HUES64 (cell line): ENCODE measurements around the gene LRP2BP.
"Not testable (repeated sequence)": the region's sequence is repeated elsewhere in the genome, so short reads cannot be mapped to it uniquely, and the experiment has no call there.

Experiments
- H3K27ac ChIP-seq: 2 replicates; pipeline ENCODE4 v1.7.0; 2013; ENCODE audit warnings: low read depth, low read length, inconsistent platforms
- H3K27me3 ChIP-seq: 2 replicates; pipeline ENCODE4 v1.6.1; 2013; ENCODE audit warnings: mild to moderate bottlenecking, low read length; ENCODE audit not compliant: insufficient read depth
- H3K36me3 ChIP-seq: 2 replicates; pipeline ENCODE4 v1.6.1; 2013; ENCODE audit warnings: mild to moderate bottlenecking, low read length; ENCODE audit not compliant: insufficient read depth
- H3K4me1 ChIP-seq: 2 replicates; pipeline ENCODE4 v1.6.1; 2013; ENCODE audit warnings: mild to moderate bottlenecking, low read length, moderate library complexity; ENCODE audit not compliant: insufficient read depth
- H3K4me3 ChIP-seq: 2 replicates; pipeline ENCODE4 v1.5.1; 2013; ENCODE audit warnings: mild to moderate bottlenecking, low read length, moderate library complexity
- H3K9ac ChIP-seq: 2 replicates; pipeline ENCODE4 v1.6.1; 2013; ENCODE audit warnings: mild to moderate bottlenecking, low read depth, low read length
- H3K9me3 ChIP-seq: 2 replicates; pipeline ENCODE4 v1.6.1; 2013; ENCODE audit warnings: low read depth, low read length; ENCODE audit not compliant: insufficient read depth
- WGBS: fragments of 150-250, 120-280 bp; methylation state at CpG from one replicate; pipeline ENCODE4 v1.1.7; 2013; ENCODE audit warnings: missing lambda C conversion rate; 5-methylcytosine and 5-hydroxymethylcytosine counted together

The LRP2BP gene

GRCh38 chr4:185379326-185380295 is 16.1 kb downstream of the LRP2BP start:
- peaks cover 3% of the 10 kb centered on the region; the same call in 1 of the 2 replicates for H3K4me1 ChIP-seq
- no peak overlapping the region for H3K4me3 ChIP-seq
- 96% methylated on average over 13 of the region's 13 CpGs for WGBS
- H3K9me3 ChIP-seq, result peaks cover 6% of the 10 kb centered on the region; the same call in 1 of the 2 replicates
- no peaks in the 10 kb centered on the region for H3K27me3 ChIP-seq
- H3K27ac ChIP-seq, result no peak overlapping the region
- no peak overlapping the region for H3K9ac ChIP-seq
- H3K36me3 ChIP-seq, result no peaks in the 10 kb centered on the region

- peaks cover 3% of the 10 kb centered on the region; the same call in 1 of the 2 replicates for H3K4me1 ChIP-seq
- no peak overlapping the region for H3K4me3 ChIP-seq
- H3K36me3 ChIP-seq, result no peaks in the 10 kb centered on the region
- no peaks in the 10 kb centered on the region for H3K27me3 ChIP-seq
- peaks cover 6% of the 10 kb centered on the region; the same call in 1 of the 2 replicates for H3K9me3 ChIP-seq
- no peak overlapping the region for H3K9ac ChIP-seq
- 86% methylated on average over 6 of the region's 6 CpGs for WGBS
- H3K27ac ChIP-seq, result no peak overlapping the region
Observed at GRCh38 chr4:185378264-185378663, 17.5 kb downstream of the LRP2BP start.

- peaks cover 8% of the 10 kb centered on the region; the same call in 1 of the 2 replicates for H3K4me1 ChIP-seq
- H3K36me3 ChIP-seq, result peaks cover 6% of the 10 kb centered on the region; the same call in 1 of the 2 replicates
- H3K27me3 ChIP-seq, result no peaks in the 10 kb centered on the region
- WGBS, result 96% methylated on average over 6 of the region's 6 CpGs
- H3K9ac ChIP-seq, result no peak overlapping the region
- no peaks in the 10 kb centered on the region for H3K9me3 ChIP-seq
- no peak overlapping the region for H3K4me3 ChIP-seq
- no peak overlapping the region for H3K27ac ChIP-seq
Observed at GRCh38 chr4:185374573-185374972, 21.2 kb downstream of the LRP2BP start.

- H3K36me3 ChIP-seq, result peaks cover 6% of the 10 kb centered on the region; the same call in 1 of the 2 replicates
- H3K27ac ChIP-seq, result no peak overlapping the region
- 95% methylated on average over 7 of the region's 7 CpGs for WGBS
- peaks cover 9% of the 10 kb centered on the region; the same call in 1 of the 2 replicates for H3K4me1 ChIP-seq
- H3K27me3 ChIP-seq, result no peaks in the 10 kb centered on the region
- no peak overlapping the region for H3K4me3 ChIP-seq
- no peaks in the 10 kb centered on the region for H3K9me3 ChIP-seq
- no peak overlapping the region for H3K9ac ChIP-seq
Observed at GRCh38 chr4:185374027-185374426, 21.7 kb downstream of the LRP2BP start.

GRCh38 chr4:185371702-185372101 is 24.0 kb downstream of the LRP2BP start:
- no peaks in the 10 kb centered on the region for H3K27me3 ChIP-seq
- H3K27ac ChIP-seq, result no peak overlapping the region
- WGBS, result 94% methylated on average over 11 of the region's 11 CpGs

GRCh38 chr4:185370268-185370949 is 25.3 kb downstream of the LRP2BP start:
- Histone ChIP-seq H3K4me3 (no peak overlapping the region), H3K36me3 (peaks cover 6% of the 10 kb centered on the region; the same call in 1 of the 2 replicates), H3K9ac (no peak overlapping the region), H3K27ac (no peak overlapping the region), H3K4me1 (peaks cover 7% of the 10 kb centered on the region; the same call in 1 of the 2 replicates), H3K27me3 (no peaks in the 10 kb centered on the region), H3K9me3 (no peaks in the 10 kb centered on the region)
- 95% methylated on average over 11 of the region's 11 CpGs for WGBS

More at GRCh38 chr4:185371702-185372101, 24.0 kb downstream of the LRP2BP start:
- no peak overlapping the region for H3K9ac ChIP-seq
- no peaks in the 10 kb centered on the region for H3K9me3 ChIP-seq
- no peak overlapping the region for H3K4me3 ChIP-seq
- peaks cover 6% of the 10 kb centered on the region; the same call in 1 of the 2 replicates for H3K36me3 ChIP-seq
- peaks cover 7% of the 10 kb centered on the region; the same call in 1 of the 2 replicates for H3K4me1 ChIP-seq

GRCh38 chr4:185369731-185370130 is 26.0 kb downstream of the LRP2BP start:
- H3K27me3 ChIP-seq, result no peaks in the 10 kb centered on the region
- H3K4me3 ChIP-seq, result no peak overlapping the region
- peaks cover 6% of the 10 kb centered on the region; the same call in 1 of the 2 replicates for H3K36me3 ChIP-seq
- no peak overlapping the region for H3K27ac ChIP-seq
- H3K9ac ChIP-seq, result no peak overlapping the region
- peaks cover 7% of the 10 kb centered on the region; the same call in 1 of the 2 replicates for H3K4me1 ChIP-seq
- H3K9me3 ChIP-seq, result no peaks in the 10 kb centered on the region
- 92% methylated on average over 3 of the region's 3 CpGs for WGBS

- Histone ChIP-seq H3K4me1 (peaks cover 4% of the 10 kb centered on the region; the same call in 1 of the 2 replicates), H3K27me3 (no peaks in the 10 kb centered on the region)
- WGBS, result 93% methylated on average over 4 of the region's 5 CpGs
Observed at GRCh38 chr4:185364886-185365285, 30.8 kb downstream of the LRP2BP start.

GRCh38 chr4:185363251-185363650 is 32.5 kb downstream of the LRP2BP start:
- H3K9me3 ChIP-seq, result no peaks in the 10 kb centered on the region
- peaks cover 9% of the 10 kb centered on the region for H3K36me3 ChIP-seq
- H3K27ac ChIP-seq, result no peak overlapping the region
- H3K27me3 ChIP-seq, result no peaks in the 10 kb centered on the region
- H3K9ac ChIP-seq, result no peak overlapping the region
- WGBS, result 100% methylated on average over 1 of the region's 3 CpGs
- no peaks in the 10 kb centered on the region for H3K4me1 ChIP-seq
- no peak overlapping the region for H3K4me3 ChIP-seq

More at GRCh38 chr4:185364886-185365285, 30.8 kb downstream of the LRP2BP start:
- H3K4me3 ChIP-seq, result no peak overlapping the region
- H3K27ac ChIP-seq, result no peak overlapping the region
- no peaks in the 10 kb centered on the region for H3K9me3 ChIP-seq
- no peak overlapping the region for H3K9ac ChIP-seq
- peaks cover 3% of the 10 kb centered on the region for H3K36me3 ChIP-seq

GRCh38 chr4:185362570-185362969 is 33.2 kb downstream of the LRP2BP start:
- H3K9me3 ChIP-seq, H3K4me1 ChIP-seq, H3K27ac ChIP-seq, H3K4me3 ChIP-seq, H3K27me3 ChIP-seq, H3K9ac ChIP-seq: not testable (repeated sequence)
- H3K36me3 ChIP-seq, result peaks cover 13% of the 10 kb centered on the region
- WGBS, result 93% methylated on average over 6 of the region's 6 CpGs

- Histone ChIP-seq H3K4me3 (no peak overlapping the region), H3K9ac (no peak overlapping the region), H3K27ac (no peak overlapping the region), H3K9me3 (no peaks in the 10 kb centered on the region), H3K27me3 (no peaks in the 10 kb centered on the region), H3K4me1 (no peaks in the 10 kb centered on the region), H3K36me3 (peaks cover 13% of the 10 kb centered on the region)
- 96% methylated on average over 3 of the region's 3 CpGs for WGBS
Observed at GRCh38 chr4:185361872-185362271, 33.9 kb downstream of the LRP2BP start.
